ENCODE results near the gene PPP1R13L. TPM values are rescaled to one million over a fixed set of nuclear protein-coding genes. Genes with fewer than 3 reads are reported as not detected.

The PPP1R13L gene
- total RNA-seq, 1 donor from 2014 or later, result 27.8 TPM

GRCh38 chr19:45444318-45445041 is 39.6 kb upstream of the PPP1R13L start:
- DNase-seq (ENCODE audit: low spot score in 2 of 2), result peak; percentile 88 to 98
- H3K36me3 ChIP-seq, result no peaks in the 10 kb centered on the region
- intact Hi-C loops (cut with DNase I), result no loop called here
- peak overlapping the region; percentile 56 to 64 for H3K4me3 ChIP-seq
- H3K9me3 ChIP-seq, result no peaks in the 10 kb centered on the region
- H3K27ac ChIP-seq, result peak overlapping the region; percentile 90 to 94
- TF ChIP-seq, protein P1, sequence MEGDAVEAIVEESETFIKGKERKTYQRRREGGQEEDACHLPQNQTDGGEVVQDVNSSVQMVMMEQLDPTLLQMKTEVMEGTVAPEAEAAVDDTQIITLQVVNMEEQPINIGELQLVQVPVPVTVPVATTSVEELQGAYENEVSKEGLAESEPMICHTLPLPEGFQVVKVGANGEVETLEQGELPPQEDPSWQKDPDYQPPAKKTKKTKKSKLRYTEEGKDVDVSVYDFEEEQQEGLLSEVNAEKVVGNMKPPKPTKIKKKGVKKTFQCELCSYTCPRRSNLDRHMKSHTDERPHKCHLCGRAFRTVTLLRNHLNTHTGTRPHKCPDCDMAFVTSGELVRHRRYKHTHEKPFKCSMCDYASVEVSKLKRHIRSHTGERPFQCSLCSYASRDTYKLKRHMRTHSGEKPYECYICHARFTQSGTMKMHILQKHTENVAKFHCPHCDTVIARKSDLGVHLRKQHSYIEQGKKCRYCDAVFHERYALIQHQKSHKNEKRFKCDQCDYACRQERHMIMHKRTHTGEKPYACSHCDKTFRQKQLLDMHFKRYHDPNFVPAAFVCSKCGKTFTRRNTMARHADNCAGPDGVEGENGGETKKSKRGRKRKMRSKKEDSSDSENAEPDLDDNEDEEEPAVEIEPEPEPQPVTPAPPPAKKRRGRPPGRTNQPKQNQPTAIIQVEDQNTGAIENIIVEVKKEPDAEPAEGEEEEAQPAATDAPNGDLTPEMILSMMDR (IDR thresholded peaks at IDR 0.05), result no peak
- peaks cover 2 to 20% of the 10 kb centered on the region in 2 donors for H3K4me1 ChIP-seq
- H3K27me3 ChIP-seq, result no peaks in the 10 kb centered on the region

- intact Hi-C loops (cut with DNase I), result loop anchor here (1.0 kb wide), 2 partner anchors 26 to 35 kb away; no protein-coding TSS in a partner anchor
- Histone ChIP-seq H3K36me3 (no peaks in the 10 kb centered on the region), H3K9me3 (no peaks in the 10 kb centered on the region), H3K4me1 (peaks cover 5 to 24% of the 10 kb centered on the region in 2 donors), H3K27me3 (no peaks in the 10 kb centered on the region), H3K4me3 (peak overlapping the region; percentile 56 to 64), H3K27ac (peak overlapping the region; percentile 90 to 94)
- peak; percentile 95 to 100 for DNase-seq (ENCODE audit: low spot score in 2 of 2)
- TF ChIP-seq, protein P1 (IDR thresholded peaks at IDR 0.05), result no peak
These were observed 38.8 kb upstream of the PPP1R13L start for GRCh38 chr19:45443462-45444317.

- H3K27ac ChIP-seq, result peak overlapping the region; percentile 90 to 94
These were observed 38.1 kb upstream of the PPP1R13L start for GRCh38 chr19:45442778-45443461.

DNA sequence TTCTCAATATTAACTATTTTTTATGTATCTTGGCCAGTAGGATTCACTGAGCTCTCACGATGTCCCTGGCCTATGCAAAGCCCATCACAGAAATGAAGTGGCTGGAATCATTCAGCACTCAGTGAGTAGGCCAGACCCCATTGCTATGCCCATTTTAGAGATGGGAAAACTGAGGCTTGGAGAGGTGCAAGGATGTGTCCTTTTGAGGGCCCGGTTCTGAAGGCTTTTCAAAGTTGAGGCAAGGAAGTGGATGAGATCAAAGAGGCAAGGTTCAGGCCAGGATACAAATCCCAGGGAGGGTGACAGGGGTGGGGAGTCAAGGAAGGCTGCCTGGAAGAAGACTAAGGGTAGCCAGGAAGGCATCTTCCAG is 37.5 kb upstream of the PPP1R13L start:
- TF ChIP-seq, protein P1 (IDR thresholded peaks at IDR 0.05), result no peak
- DNase-seq (ENCODE audit: low spot score in 2 of 2), result no peak
- intact Hi-C loops (cut with DNase I), result no loop called here
- H3K27me3 ChIP-seq, result no peaks in the 10 kb centered on the region
- no peaks in the 10 kb centered on the region for H3K36me3 ChIP-seq
- no peak overlapping the region for H3K4me3 ChIP-seq
- peaks cover 5 to 24% of the 10 kb centered on the region in 2 donors for H3K4me1 ChIP-seq
- H3K9me3 ChIP-seq, result no peaks in the 10 kb centered on the region
- peak overlapping the region; percentile 90 to 94 for H3K27ac ChIP-seq

More at GRCh38 chr19:45442778-45443461, 38.1 kb upstream of the PPP1R13L start:
- Histone ChIP-seq H3K9me3 (no peaks in the 10 kb centered on the region), H3K27me3 (no peaks in the 10 kb centered on the region), H3K4me3 (peak overlapping the region; percentile 29 to 64), H3K4me1 (peaks cover 5 to 24% of the 10 kb centered on the region in 2 donors), H3K36me3 (no peaks in the 10 kb centered on the region)
- TF ChIP-seq, protein P1 (IDR thresholded peaks at IDR 0.05), result no peak
- intact Hi-C loops (cut with DNase I), result loop anchor here (1.0 kb wide), 2 partner anchors 26 to 35 kb away; no protein-coding TSS in a partner anchor
- DNase-seq (ENCODE audit: low spot score in 2 of 2), result peak; percentile 63 to 89

- Histone ChIP-seq H3K27me3 (no peaks in the 10 kb centered on the region), H3K27ac (peak overlapping the region; percentile 97 to 99), H3K9me3 (no peaks in the 10 kb centered on the region), H3K4me3 (no peak overlapping the region), H3K4me1 (peaks cover 5 to 24% of the 10 kb centered on the region in 2 donors), H3K36me3 (no peaks in the 10 kb centered on the region)
- no peak for DNase-seq (ENCODE audit: low spot score in 2 of 2)
- TF ChIP-seq, protein P1 (IDR thresholded peaks at IDR 0.05), result no peak
- intact Hi-C loops (cut with DNase I), result no loop called here
These were observed 36.2 kb upstream of the PPP1R13L start for GRCh38 chr19:45440873-45441654.

All from ascending aorta (tissue), 2 donors.